Stimulated activated naive CD8-positive, alpha-beta T cell treated with anti-CD3 and anti-CD28 coated beads, Interleukin-15, amount 100 ng/mL, for 72 hours (primary cell): ENCODE results near the gene NAXD.
A peak's percentile ranks its signal among the peaks of the same experiment; 100 is the strongest.

Source experiments
- ATAC-seq: fragments of 150-1000 bp; cut with Tn5 transposase; 2 replicates; pipeline ENCODE4 v1.10.0; 2021; ENCODE audit warnings: mild to moderate bottlenecking, moderate library complexity
- DNase-seq, 2 donors: peaks; one replicate each; pipeline ENCODE4 v3.0.0; 2021 to 2022
- H3K27ac Mint-ChIP-seq, 2 donors: one replicate each; pipeline ENCODE4 v1.8.0; 2022; ENCODE audit warnings: mild to moderate bottlenecking in 2 of 2, mixed read lengths in 2 of 2, moderate library complexity in 2 of 2
- H3K27me3 Mint-ChIP-seq: one replicate; pipeline ENCODE4 v1.8.0; 2022; ENCODE audit warnings: mixed read lengths
- H3K4me1 Mint-ChIP-seq: one replicate; pipeline ENCODE4 v1.8.0; 2022; ENCODE audit warnings: mild to moderate bottlenecking, mixed read lengths
- H3K4me3 Mint-ChIP-seq, 2 donors: one replicate each; pipeline ENCODE4 v1.8.0; 2022; ENCODE audit warnings: mild to moderate bottlenecking in 2 of 2, mixed read lengths in 2 of 2, moderate library complexity in 1 of 2
- H3K9me3 Mint-ChIP-seq, 2 donors: one replicate each; pipeline ENCODE4 v1.8.0; 2022; ENCODE audit warnings: mixed read lengths in 2 of 2

Gene NAXD

GRCh38 chr13:110616103-110617101, 1.1 kb downstream of the NAXD start:
- DNase-seq, result peak; percentile 38 to 55
- H3K27me3 Mint-ChIP-seq, result no peaks in the 10 kb centered on the region
- H3K27ac Mint-ChIP-seq, result peak overlapping the region; percentile 92 to 93
- peak overlapping the region; percentile 96 for H3K4me3 Mint-ChIP-seq
- ATAC-seq, result peak; percentile 57
- H3K4me1 Mint-ChIP-seq, result peaks cover 32% of the 10 kb centered on the region
- H3K9me3 Mint-ChIP-seq, result peaks cover 0 to 8% of the 10 kb centered on the region in 2 donors

- Mint-ChIP-seq H3K27me3 (no peaks in the 10 kb centered on the region), H3K4me1 (peaks cover 32% of the 10 kb centered on the region), H3K4me3 (no peak overlapping the region), H3K27ac (no peak overlapping the region), H3K9me3 (peaks cover 0 to 8% of the 10 kb centered on the region in 2 donors)
- ATAC-seq, result no peak
- no peak for DNase-seq
These were observed 2.2 kb downstream of the NAXD start for GRCh38 chr13:110617321-110618072.

GRCh38 chr13:110618167-110618566, 2.8 kb downstream of the NAXD start:
- Mint-ChIP-seq H3K27ac (no peak overlapping the region), H3K4me3 (no peak overlapping the region)
- no peak for DNase-seq

GRCh38 chr13:110618780-110619179, 3.4 kb downstream of the NAXD start:
- Mint-ChIP-seq H3K4me3 (no peak overlapping the region), H3K27ac (no peak overlapping the region), H3K27me3 (no peaks in the 10 kb centered on the region), H3K9me3 (peaks cover 0 to under 1% of the 10 kb centered on the region in 2 donors), H3K4me1 (peaks cover 32% of the 10 kb centered on the region)
- no peak for DNase-seq
- no peak for ATAC-seq

More at GRCh38 chr13:110618167-110618566, 2.8 kb downstream of the NAXD start:
- peaks cover 32% of the 10 kb centered on the region for H3K4me1 Mint-ChIP-seq
- no peak for ATAC-seq
- H3K9me3 Mint-ChIP-seq, result peaks cover 0 to 7% of the 10 kb centered on the region in 2 donors
- H3K27me3 Mint-ChIP-seq, result no peaks in the 10 kb centered on the region

- Mint-ChIP-seq H3K4me1 (peaks cover 28% of the 10 kb centered on the region), H3K4me3 (no peak overlapping the region), H3K9me3 (no peaks in the 10 kb centered on the region), H3K27ac (no peak overlapping the region), H3K27me3 (no peaks in the 10 kb centered on the region)
- DNase-seq (no peak), ATAC-seq (no peak)
These were observed 5.3 kb downstream of the NAXD start for GRCh38 chr13:110620596-110620995.

- peaks cover 48% of the 10 kb centered on the region for H3K4me1 Mint-ChIP-seq
- no peaks in the 10 kb centered on the region for H3K9me3 Mint-ChIP-seq
- no peak overlapping the region for H3K4me3 Mint-ChIP-seq
- no peak for DNase-seq
- no peak for ATAC-seq
- H3K27me3 Mint-ChIP-seq, result no peaks in the 10 kb centered on the region
- H3K27ac Mint-ChIP-seq, result peak overlapping the region in 1 of 2 donors; percentile 4
These were observed 9.7 kb downstream of the NAXD start for GRCh38 chr13:110624766-110625756.

GRCh38 chr13:110625771-110626321, 10.5 kb downstream of the NAXD start:
- peak overlapping the region; percentile 11 to 83 for H3K27ac Mint-ChIP-seq
- no peak for ATAC-seq
- H3K4me1 Mint-ChIP-seq, result peaks cover 52% of the 10 kb centered on the region
- H3K27me3 Mint-ChIP-seq, result no peaks in the 10 kb centered on the region
- H3K9me3 Mint-ChIP-seq, result no peaks in the 10 kb centered on the region
- no peak for DNase-seq
- H3K4me3 Mint-ChIP-seq, result no peak overlapping the region

- no peak for DNase-seq
- Mint-ChIP-seq H3K9me3 (no peaks in the 10 kb centered on the region), H3K4me1 (peaks cover 54% of the 10 kb centered on the region), H3K27ac (no peak overlapping the region), H3K4me3 (no peak overlapping the region), H3K27me3 (no peaks in the 10 kb centered on the region)
- ATAC-seq, result no peak
These were observed 11.2 kb downstream of the NAXD start for GRCh38 chr13:110626521-110626920.

- no peaks in the 10 kb centered on the region for H3K9me3 Mint-ChIP-seq
- ATAC-seq (no peak), DNase-seq (no peak)
- H3K4me1 Mint-ChIP-seq, result peaks cover 60% of the 10 kb centered on the region
- H3K27ac Mint-ChIP-seq, result no peak overlapping the region
- H3K27me3 Mint-ChIP-seq, result no peaks in the 10 kb centered on the region
- H3K4me3 Mint-ChIP-seq, result no peak overlapping the region
These were observed 12.0 kb downstream of the NAXD start for GRCh38 chr13:110627351-110627750.

GRCh38 chr13:110627761-110628476, 12.6 kb downstream of the NAXD start:
- ATAC-seq (peak; percentile 30), DNase-seq (no peak)
- H3K27ac Mint-ChIP-seq, result no peak overlapping the region
- H3K9me3 Mint-ChIP-seq, result no peaks in the 10 kb centered on the region
- H3K27me3 Mint-ChIP-seq, result no peaks in the 10 kb centered on the region
- H3K4me1 Mint-ChIP-seq, result peaks cover 60% of the 10 kb centered on the region
- H3K4me3 Mint-ChIP-seq, result no peak overlapping the region

- Mint-ChIP-seq H3K4me3 (no peak overlapping the region), H3K27me3 (no peaks in the 10 kb centered on the region), H3K27ac (no peak overlapping the region), H3K4me1 (peaks cover 60% of the 10 kb centered on the region), H3K9me3 (no peaks in the 10 kb centered on the region)
- ATAC-seq (peak; percentile 9), DNase-seq (no peak)
These were observed 13.1 kb downstream of the NAXD start for GRCh38 chr13:110628477-110628793.

GRCh38 chr13:110628952-110629701, 13.8 kb downstream of the NAXD start:
- H3K9me3 Mint-ChIP-seq, result no peaks in the 10 kb centered on the region
- H3K4me3 Mint-ChIP-seq, result no peak overlapping the region
- ATAC-seq, result no peak
- H3K27me3 Mint-ChIP-seq, result no peaks in the 10 kb centered on the region
- H3K27ac Mint-ChIP-seq, result peak overlapping the region in 1 of 2 donors; percentile 89
- peaks cover 60% of the 10 kb centered on the region for H3K4me1 Mint-ChIP-seq
- DNase-seq, result no peak

GRCh38 chr13:110629735-110630134, 14.4 kb downstream of the NAXD start:
- H3K27ac Mint-ChIP-seq, result peak overlapping the region in 1 of 2 donors; percentile 69
- DNase-seq (peak in 1 of 2 donors; percentile 37), ATAC-seq (peak; percentile 70)
- peaks cover 60% of the 10 kb centered on the region for H3K4me1 Mint-ChIP-seq
- H3K4me3 Mint-ChIP-seq, result no peak overlapping the region
- no peaks in the 10 kb centered on the region for H3K27me3 Mint-ChIP-seq
- no peaks in the 10 kb centered on the region for H3K9me3 Mint-ChIP-seq
